HepG2 (cell line): ENCODE data around the gene ACAA2. TPM values are rescaled to one million over a fixed set of nuclear protein-coding genes. Genes with fewer than 3 reads are reported as not detected.

Source experiments
- ATF6 ChIP-seq: sonication (generic); formaldehyde crosslinking; conservative IDR thresholded peaks from 2 replicates; pipeline ENCODE4 v1.4.0; 2020; ENCODE audit warnings: missing genetic modification reagents
- CHD4 ChIP-seq: fragments of 200-600 bp; sonication (generic); IDR thresholded peaks from 2 replicates; pipeline ENCODE4 v1.7.0; 2017; ENCODE audit warnings: mild to moderate bottlenecking, low read length, borderline replicate concordance
- DR1 ChIP-seq: sonication (generic); formaldehyde crosslinking; IDR thresholded peaks from 2 replicates; pipeline ENCODE4 v1.8.0; 2021; ENCODE audit warnings: mild to moderate bottlenecking, missing genetic modification reagents, inconsistent platforms
- ERF ChIP-seq: IDR thresholded peaks from 2 replicates; pipeline ENCODE4 v1.6.1; 2018; ENCODE audit warnings: missing biosample characterization, missing genetic modification reagents
- FOXM1 ChIP-seq: sonication (generic); formaldehyde crosslinking; IDR thresholded peaks from 2 replicates; pipeline ENCODE4 v1.5.0; 2020; ENCODE audit warnings: missing genetic modification reagents
- RNF219 ChIP-seq: sonication (generic); formaldehyde crosslinking; IDR thresholded peaks from 2 replicates; pipeline ENCODE4 v1.5.0; 2020; ENCODE audit warnings: mild to moderate bottlenecking, missing genetic modification reagents
- TFDP2 ChIP-seq: sonication (generic); formaldehyde crosslinking; IDR thresholded peaks from 2 replicates; pipeline ENCODE4 v1.4.0; 2020; ENCODE audit warnings: missing genetic modification reagents
- ZFP37 ChIP-seq: sonication (generic); formaldehyde crosslinking; IDR thresholded peaks from 2 replicates; pipeline ENCODE4 v1.4.0; 2020; ENCODE audit warnings: missing genetic modification reagents, borderline replicate concordance
- ZNF318 ChIP-seq: sonication (generic); formaldehyde crosslinking; IDR thresholded peaks from 2 replicates; pipeline ENCODE4 v1.4.0; 2020; ENCODE audit warnings: mild to moderate bottlenecking, missing genetic modification reagents
- ZNF550 ChIP-seq: sonication (generic); formaldehyde crosslinking; IDR thresholded peaks from 2 replicates; pipeline ENCODE4 v1.4.0; 2020; ENCODE audit warnings: mild to moderate bottlenecking, missing genetic modification reagents, borderline replicate concordance
- ZNF564 ChIP-seq: sonication (generic); formaldehyde crosslinking; IDR thresholded peaks from 2 replicates; pipeline ENCODE4 v1.8.1; 2023; ENCODE audit warnings: mild to moderate bottlenecking, missing genetic modification reagents
- ZNF775 ChIP-seq: sonication (generic); formaldehyde crosslinking; IDR thresholded peaks from 2 replicates; pipeline ENCODE4 v1.4.0; 2020; ENCODE audit warnings: missing genetic modification reagents, mild to moderate bottlenecking, moderate library complexity, borderline replicate concordance
- polyA plus RNA-seq, 8 experiments: library from polyadenylated mRNA; depleted of rRNA in 3 of 8; stranded (reverse) in 7 of 8; unstranded in 1 of 8; fragments of >200 nt; fragmentation: Illumina TruSeq in 4 of 8; extraction: Trizol in 4 of 8; gene quantifications; 2 replicates each; pipeline versions ENCODE4 v1.2.1 to v1.2.3, GENCODE V29; 2011 to 2016; ENCODE audit warnings: low read depth in 4 of 8, missing spikeins in 1 of 8, mixed read lengths in 1 of 8; ENCODE audit not compliant: insufficient read depth in 1 of 8
- total RNA-seq, 5 experiments: library from RNA; depleted of rRNA; stranded (reverse); fragments of >200 nt; fragmentation: Illumina TruSeq; extraction: Trizol; gene quantifications; 2 replicates each; pipeline ENCODE4 v1.2.3, GENCODE V29; 2016; ENCODE audit warnings: low read depth in 1 of 5

Gene ACAA2
- total and polyA plus RNA-seq, 2 of the 13 experiments (the other 11 are each of a cell fraction or from before 2014, with no cell fraction given) = 51.6 to 182 TPM

- no peak for TF ChIP-seq ZNF318 (CRISPR knock-in tag)
- TF ChIP-seq ATF6 (CRISPR knock-in tag) = no peak
- TF ChIP-seq ZNF550 (CRISPR knock-in tag) = no peak
- 0 out of 2 replicates have a peak, but pooled peaks have one; percentile 53 for TF ChIP-seq ERF (CRISPR knock-in tag)
- peak; percentile 9; the same call in 1 of the 2 replicates for TF ChIP-seq TFDP2 (CRISPR knock-in tag)
- TF ChIP-seq RNF219 (CRISPR knock-in tag) = no peak
- TF ChIP-seq ZFP37 (CRISPR knock-in tag) = no peak
- no peak for TF ChIP-seq ZNF775 (CRISPR knock-in tag)
- TF ChIP-seq DR1 (CRISPR knock-in tag) = peak; percentile 50
- no peak for TF ChIP-seq FOXM1
- 0 out of 2 replicates have a peak, but pooled peaks have one; percentile 28 for TF ChIP-seq CHD4
- TF ChIP-seq ZNF564 (CRISPR knock-in tag) = peak; percentile 78
Measured at GRCh38 chr18:49813319-49814146, at the start of gene ACAA2 (continued).
